ENCODE results near the gene MED13. TPM values are rescaled to one million over a fixed set of nuclear protein-coding genes. Genes with fewer than 3 reads are reported as not detected.

Gene MED13
- total RNA-seq, 4 donors from 2014 or later, result 67.3 to 114 (median 79.8) TPM

GRCh38 chr17:61946359-61946758, 118.7 kb downstream of the MED13 start:
- no peak for TF ChIP-seq CTCF (IDR thresholded peaks at IDR 0.05; ENCODE audit: low read depth)

- TF ChIP-seq CTCF (IDR thresholded peaks at IDR 0.05; ENCODE audit: low read depth), result no peak
Observed at GRCh38 chr17:61943117-61943516, 122.0 kb downstream of the MED13 start.

- no peak for TF ChIP-seq CTCF (IDR thresholded peaks at IDR 0.05; ENCODE audit: low read depth)
Observed at GRCh38 chr17:61942085-61942484, 123.0 kb downstream of the MED13 start.

GRCh38 chr17:61928101-61928436, 137.0 kb downstream of the MED13 start:
- no peak for TF ChIP-seq CTCF (IDR thresholded peaks at IDR 0.05; ENCODE audit: low read depth)

- TF ChIP-seq CTCF (IDR thresholded peaks at IDR 0.05; ENCODE audit: low read depth), result no peak
Observed at GRCh38 chr17:61927208-61928100, 137.6 kb downstream of the MED13 start, which contains the start of gene INTS2. TSS of gene INTS2 (minus strand) at chr17:61927982. CDS start at chr17:61926644, 1,338 bp downstream.

GRCh38 chr17:61926826-61927207, 138.3 kb downstream of the MED13 start:
- TF ChIP-seq CTCF (IDR thresholded peaks at IDR 0.05; ENCODE audit: low read depth), result no peak

- TF ChIP-seq CTCF (IDR thresholded peaks at IDR 0.05; ENCODE audit: low read depth), result peak; percentile 31
Observed at GRCh38 chr17:61908292-61909037, 156.6 kb downstream of the MED13 start.
